Measurements from ENCODE around the gene BACH1. TPM values are rescaled to one million over a fixed set of nuclear protein-coding genes. Genes with fewer than 3 reads are reported as not detected.

Gene BACH1
- total and polyA plus RNA-seq, 4 experiments from 2014 or later, result 19.1 to 49.0 (median 32.9) TPM

- H3K27ac ChIP-seq (ENCODE audit: low read depth, low read length), result no peak overlapping the region
- peak overlapping the region in 2 of 7 donors; percentile 33 to 66 for H3K27ac Mint-ChIP-seq
- H3K36me3 Mint-ChIP-seq, result peaks cover 23 to 40% of the 10 kb centered on the region in 2 donors
- H3K4me1 ChIP-seq (ENCODE audit: insufficient read depth, low read length), result peaks cover 6% of the 10 kb centered on the region
- no peaks in the 10 kb centered on the region for H3K9me3 ChIP-seq (ENCODE audit: control insufficient read depth in 1 of 2, low read length in 2 of 2)
- no peak for DNase-seq
- H3K4me3 Mint-ChIP-seq, result no peak overlapping the region
- CTCF ChIA-PET (ENCODE audit: partially characterized antibody), result interaction anchor here (1.0 kb wide), 1 partner anchor 15 kb away, joined by 3 read pairs; no protein-coding TSS in a partner anchor
- H3K9me3 Mint-ChIP-seq, result peaks cover 0 to 3% (median 0%) of the 10 kb centered on the region in 8 donors
- no peaks in the 10 kb centered on the region for H3K36me3 ChIP-seq (ENCODE audit: insufficient read depth, low read length)
- no peak overlapping the region for H3K4me3 ChIP-seq (ENCODE audit: low read length in 2 of 2)
- H3K27me3 Mint-ChIP-seq, result no peaks in the 10 kb centered on the region
- POLR2A ChIA-PET (ENCODE audit: partially characterized antibody), result no interaction called here
- peaks cover 30 to 54% (median 37%) of the 10 kb centered on the region in 4 donors for H3K4me1 Mint-ChIP-seq
- no peaks in the 10 kb centered on the region for H3K27me3 ChIP-seq (ENCODE audit: insufficient read depth, low read length)
- intact Hi-C loops (cut with micrococcal nuclease), result no loop called here
Observed at GRCh38 chr21:29320031-29320430, 21.3 kb downstream of the BACH1 start.

- ChIA-PET CTCF (ENCODE audit: partially characterized antibody) (no interaction called here), POLR2A (ENCODE audit: partially characterized antibody) (no interaction called here)
- Histone ChIP-seq H3K27me3 (ENCODE audit: insufficient read depth, low read length) (no peaks in the 10 kb centered on the region), H3K27ac (ENCODE audit: low read depth, low read length) (no peak overlapping the region), H3K36me3 (ENCODE audit: insufficient read depth, low read length) (no peaks in the 10 kb centered on the region), H3K4me3 (ENCODE audit: low read length in 2 of 2) (no peak overlapping the region), H3K4me1 (ENCODE audit: insufficient read depth, low read length) (no peaks in the 10 kb centered on the region), H3K9me3 (ENCODE audit: control insufficient read depth in 1 of 2, low read length in 2 of 2) (no peaks in the 10 kb centered on the region)
- peaks cover 0 to 3% (median 0%) of the 10 kb centered on the region in 8 donors for H3K9me3 Mint-ChIP-seq
- peaks cover 27 to 40% of the 10 kb centered on the region in 2 donors for H3K36me3 Mint-ChIP-seq
- intact Hi-C loops (cut with micrococcal nuclease), result no loop called here
- DNase-seq, result no peak
- peaks cover 26 to 49% (median 33%) of the 10 kb centered on the region in 4 donors for H3K4me1 Mint-ChIP-seq
- H3K27me3 Mint-ChIP-seq, result no peaks in the 10 kb centered on the region
- H3K27ac Mint-ChIP-seq, result no peak overlapping the region
- no peak overlapping the region for H3K4me3 Mint-ChIP-seq
Observed at GRCh38 chr21:29321217-29321616, 22.5 kb downstream of the BACH1 start.

DNA sequence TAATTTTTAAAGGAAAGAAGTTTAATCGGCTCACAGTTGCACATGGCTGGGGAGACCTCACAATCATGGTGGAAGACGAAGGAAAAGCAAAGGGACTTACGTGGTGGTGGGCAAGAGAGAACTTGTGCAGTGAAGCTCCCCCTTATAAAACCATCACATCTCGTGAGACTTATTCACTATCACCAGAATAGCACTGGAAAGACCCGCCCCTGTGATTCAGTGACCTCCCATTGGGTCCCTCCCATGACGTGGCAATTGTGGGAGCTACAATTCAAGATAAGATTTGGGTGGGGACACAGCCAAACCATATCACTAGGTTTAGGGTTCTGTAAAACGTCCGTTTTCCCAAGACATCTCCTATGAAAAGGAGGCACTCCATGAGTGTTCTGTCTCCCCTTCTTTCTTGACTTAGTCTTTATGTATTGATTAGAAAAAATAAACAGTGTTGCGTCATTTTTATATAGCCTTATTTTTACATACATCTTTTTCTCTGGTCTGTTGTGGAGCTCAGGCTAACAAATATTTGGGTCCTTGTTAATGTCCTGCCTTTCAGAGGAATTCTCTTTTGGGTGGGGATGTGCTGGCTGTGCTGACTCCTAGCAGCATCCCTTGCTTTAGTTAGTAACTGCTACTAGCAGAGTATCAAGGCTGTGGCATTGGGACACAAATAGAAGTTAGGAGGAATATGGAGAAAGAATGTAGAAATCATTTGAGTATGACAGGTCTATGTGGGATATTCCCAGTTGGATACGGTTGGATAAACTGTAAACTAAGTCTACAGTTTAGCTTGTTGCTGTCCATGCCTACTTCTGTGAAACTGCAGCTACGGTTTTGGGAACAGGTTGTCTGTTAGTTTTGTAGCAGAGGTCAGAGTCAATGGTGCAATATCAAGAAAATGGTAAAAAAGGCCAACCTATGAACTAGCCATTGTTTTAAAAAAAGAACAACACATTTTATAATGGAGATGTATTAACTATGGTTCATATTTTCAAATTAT lies 23.5 kb downstream of the BACH1 start:
- H3K27me3 ChIP-seq (ENCODE audit: insufficient read depth, low read length), result no peaks in the 10 kb centered on the region
- no peak for DNase-seq
- no peaks in the 10 kb centered on the region for H3K36me3 ChIP-seq (ENCODE audit: insufficient read depth, low read length)
- no peaks in the 10 kb centered on the region for H3K27me3 Mint-ChIP-seq
- H3K4me3 ChIP-seq (ENCODE audit: low read length in 2 of 2), result no peak overlapping the region
- ChIA-PET POLR2A (ENCODE audit: partially characterized antibody) (no interaction called here), CTCF (ENCODE audit: partially characterized antibody) (no interaction called here)
- no peak overlapping the region for H3K4me3 Mint-ChIP-seq
- H3K36me3 Mint-ChIP-seq, result peaks cover 37 to 49% of the 10 kb centered on the region in 2 donors
- peak overlapping the region in 1 of 7 donors; percentile 25 for H3K27ac Mint-ChIP-seq
- H3K9me3 Mint-ChIP-seq, result peaks cover 0 to 3% (median 0%) of the 10 kb centered on the region in 8 donors
- intact Hi-C loops (cut with micrococcal nuclease), result no loop called here
- no peaks in the 10 kb centered on the region for H3K9me3 ChIP-seq (ENCODE audit: control insufficient read depth in 1 of 2, low read length in 2 of 2)
- H3K4me1 ChIP-seq (ENCODE audit: insufficient read depth, low read length), result no peaks in the 10 kb centered on the region
- H3K4me1 Mint-ChIP-seq, result peaks cover 23 to 43% (median 27%) of the 10 kb centered on the region in 4 donors
- H3K27ac ChIP-seq (ENCODE audit: low read depth, low read length), result no peak overlapping the region

GRCh38 chr21:29323189-29323588 lies 24.5 kb downstream of the BACH1 start:
- intact Hi-C loops (cut with micrococcal nuclease), result no loop called here
- Mint-ChIP-seq H3K27ac (no peak overlapping the region), H3K36me3 (peaks cover 42 to 53% of the 10 kb centered on the region in 2 donors)

DNA sequence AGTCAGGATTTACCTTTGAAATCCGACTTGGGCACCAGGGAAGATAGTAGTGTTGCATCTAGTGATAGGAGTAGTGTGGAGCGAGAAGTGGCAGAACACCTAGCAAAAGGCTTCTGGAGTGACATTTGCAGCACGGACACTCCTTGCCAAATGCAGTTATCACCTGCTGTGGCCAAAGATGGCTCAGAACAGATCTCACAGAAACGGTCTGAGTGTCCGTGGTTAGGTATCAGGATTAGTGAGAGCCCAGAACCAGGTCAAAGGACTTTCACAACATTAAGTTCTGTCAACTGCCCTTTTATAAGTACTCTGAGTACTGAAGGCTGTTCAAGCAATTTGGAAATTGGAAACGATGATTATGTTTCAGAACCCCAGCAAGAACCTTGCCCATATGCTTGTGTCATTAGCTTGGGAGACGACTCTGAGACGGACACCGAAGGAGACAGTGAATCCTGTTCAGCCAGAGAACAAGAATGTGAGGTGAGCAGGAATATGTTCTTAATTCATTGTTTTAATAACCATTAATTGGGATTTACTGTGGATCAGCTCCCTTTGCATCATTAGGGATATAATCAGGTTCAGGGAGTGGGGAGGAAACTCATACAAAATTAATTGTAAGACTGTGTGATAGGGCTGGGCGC lies 28.3 kb downstream of the BACH1 start:
- Mint-ChIP-seq H3K4me1 (peaks cover 2 to 12% (median 5%) of the 10 kb centered on the region in 4 donors), H3K4me3 (no peak overlapping the region), H3K9me3 (no peaks in the 10 kb centered on the region), H3K27ac (no peak overlapping the region), H3K27me3 (no peaks in the 10 kb centered on the region), H3K36me3 (peaks cover 41 to 51% of the 10 kb centered on the region in 2 donors)
- POLR2A ChIA-PET (ENCODE audit: partially characterized antibody), result no interaction called here
- H3K4me3 ChIP-seq (ENCODE audit: low read length in 2 of 2), result no peak overlapping the region
- no peaks in the 10 kb centered on the region for H3K27me3 ChIP-seq (ENCODE audit: insufficient read depth, low read length)
- DNase-seq, result no peak
- CTCF ChIA-PET (ENCODE audit: partially characterized antibody), result no interaction called here
- intact Hi-C loops (cut with micrococcal nuclease), result no loop called here
- H3K4me1 ChIP-seq (ENCODE audit: insufficient read depth, low read length), result no peaks in the 10 kb centered on the region
- no peak overlapping the region for H3K27ac ChIP-seq (ENCODE audit: low read depth, low read length)
- H3K9me3 ChIP-seq (ENCODE audit: control insufficient read depth in 1 of 2, low read length in 2 of 2), result no peaks in the 10 kb centered on the region
- H3K36me3 ChIP-seq (ENCODE audit: insufficient read depth, low read length), result no peaks in the 10 kb centered on the region

More at GRCh38 chr21:29323189-29323588, 24.5 kb downstream of the BACH1 start:
- DNase-seq, result no peak
- Mint-ChIP-seq H3K4me1 (peaks cover 16 to 34% (median 18%) of the 10 kb centered on the region in 4 donors), H3K4me3 (no peak overlapping the region), H3K9me3 (peaks cover 0 to 3% (median 0%) of the 10 kb centered on the region in 8 donors), H3K27me3 (no peaks in the 10 kb centered on the region)
- Histone ChIP-seq H3K4me1 (ENCODE audit: insufficient read depth, low read length) (no peaks in the 10 kb centered on the region), H3K36me3 (ENCODE audit: insufficient read depth, low read length) (no peaks in the 10 kb centered on the region), H3K9me3 (ENCODE audit: control insufficient read depth in 1 of 2, low read length in 2 of 2) (no peaks in the 10 kb centered on the region), H3K27me3 (ENCODE audit: insufficient read depth, low read length) (no peaks in the 10 kb centered on the region), H3K4me3 (ENCODE audit: low read length in 2 of 2) (no peak overlapping the region), H3K27ac (ENCODE audit: low read depth, low read length) (no peak overlapping the region)
- ChIA-PET POLR2A (ENCODE audit: partially characterized antibody) (no interaction called here), CTCF (ENCODE audit: partially characterized antibody) (no interaction called here)

- H3K9me3 ChIP-seq (ENCODE audit: control insufficient read depth in 1 of 2, low read length in 2 of 2), result no peaks in the 10 kb centered on the region
- H3K4me3 Mint-ChIP-seq, result no peak overlapping the region
- no peak overlapping the region for H3K27ac ChIP-seq (ENCODE audit: low read depth, low read length)
- H3K36me3 Mint-ChIP-seq, result peaks cover 35 to 48% of the 10 kb centered on the region in 2 donors
- intact Hi-C loops (cut with micrococcal nuclease), result no loop called here
- no peaks in the 10 kb centered on the region for H3K36me3 ChIP-seq (ENCODE audit: insufficient read depth, low read length)
- POLR2A ChIA-PET (ENCODE audit: partially characterized antibody), result no interaction called here
- H3K27me3 ChIP-seq (ENCODE audit: insufficient read depth, low read length), result no peaks in the 10 kb centered on the region
- DNase-seq, result no peak
- no peak overlapping the region for H3K4me3 ChIP-seq (ENCODE audit: low read length in 2 of 2)
- no peaks in the 10 kb centered on the region for H3K9me3 Mint-ChIP-seq
- no peaks in the 10 kb centered on the region for H3K4me1 ChIP-seq (ENCODE audit: insufficient read depth, low read length)
- no peaks in the 10 kb centered on the region for H3K27me3 Mint-ChIP-seq
- H3K4me1 Mint-ChIP-seq, result peaks cover 1 to 6% (median 4%) of the 10 kb centered on the region in 4 donors
- peak overlapping the region in 1 of 7 donors; percentile 10 for H3K27ac Mint-ChIP-seq
- CTCF ChIA-PET (ENCODE audit: partially characterized antibody), result interaction anchor here (2.2 kb wide), 1 partner anchor 29 kb away, joined by 8 read pairs; no protein-coding TSS in a partner anchor
Observed at GRCh38 chr21:29329406-29329805, 30.7 kb downstream of the BACH1 start.

GRCh38 chr21:29330797-29331196 lies 32.1 kb downstream of the BACH1 start:
- intact Hi-C loops (cut with micrococcal nuclease), result no loop called here
- no peak for DNase-seq
- Mint-ChIP-seq H3K27me3 (no peaks in the 10 kb centered on the region), H3K27ac (peak overlapping the region in 1 of 7 donors; percentile 60), H3K4me1 (peaks cover 1 to 10% (median 5%) of the 10 kb centered on the region in 4 donors), H3K4me3 (no peak overlapping the region), H3K36me3 (peaks cover 43 to 51% of the 10 kb centered on the region in 2 donors), H3K9me3 (no peaks in the 10 kb centered on the region)
- Histone ChIP-seq H3K4me1 (ENCODE audit: insufficient read depth, low read length) (no peaks in the 10 kb centered on the region), H3K36me3 (ENCODE audit: insufficient read depth, low read length) (no peaks in the 10 kb centered on the region), H3K4me3 (ENCODE audit: low read length in 2 of 2) (no peak overlapping the region), H3K27ac (ENCODE audit: low read depth, low read length) (no peak overlapping the region), H3K9me3 (ENCODE audit: control insufficient read depth in 1 of 2, low read length in 2 of 2) (no peaks in the 10 kb centered on the region), H3K27me3 (ENCODE audit: insufficient read depth, low read length) (no peaks in the 10 kb centered on the region)
- ChIA-PET POLR2A (ENCODE audit: partially characterized antibody) (no interaction called here), CTCF (ENCODE audit: partially characterized antibody) (interaction anchor here (0.7 to 2.2 kb wide), 2 partner anchors 21 to 30 kb away, joined by 3 to 8 read pairs; no protein-coding TSS in a partner anchor)

All from CD4-positive, alpha-beta memory T cell (primary cell).